Activated CD8-positive, alpha-beta T cell treated with anti-CD3 and anti-CD28 coated beads for 36 hours (primary cell): ENCODE results near the gene HRH1. TPM values are rescaled to one million over a fixed set of nuclear protein-coding genes. Genes with fewer than 3 reads are reported as not detected.

Source experiments
- ATAC-seq: fragments of 200-7000 bp; cut with Tn5 transposase; one replicate; pipeline ENCODE4 v1.10.0; 2021; ENCODE audit warnings: mild to moderate bottlenecking, moderate library complexity
- CTCF ChIA-PET: fragments of 350-600 bp; sonication (Branson Sonifier 250); formaldehyde crosslinking; loops from one replicate; lab custom pipeline; 2021; ENCODE audit warnings: antibody characterized with exemption; lab: Charles Lee
- POLR2A ChIA-PET: fragments of 350-600 bp; sonication (Branson Sonifier 250); formaldehyde crosslinking; loops from one replicate; lab custom pipeline; 2021; ENCODE audit warnings: antibody characterized with exemption; lab: Charles Lee
- DNase-seq: peaks from one replicate; pipeline ENCODE4 v3.0.0-alpha.2; 2020
- H3K27ac Mint-ChIP-seq: one replicate; pipeline ENCODE4 v1.8.0; 2021; ENCODE audit warnings: mild to moderate bottlenecking, mixed read lengths
- H3K27me3 Mint-ChIP-seq: one replicate; pipeline ENCODE4 v1.8.0; 2021; ENCODE audit warnings: mixed read lengths
- H3K36me3 Mint-ChIP-seq: one replicate; pipeline ENCODE4 v1.8.0; 2021; ENCODE audit warnings: low read depth, mixed read lengths
- H3K4me1 Mint-ChIP-seq: one replicate; pipeline ENCODE4 v1.8.0; 2021; ENCODE audit warnings: low read depth, mixed read lengths
- H3K4me3 Mint-ChIP-seq: one replicate; pipeline ENCODE4 v1.8.0; 2021; ENCODE audit warnings: mild to moderate bottlenecking, moderate library complexity, mixed read lengths
- H3K9me3 Mint-ChIP-seq: one replicate; pipeline ENCODE4 v1.8.0; 2021; ENCODE audit warnings: mixed read lengths
- intact Hi-C: fragments of 100-400 bp; cut with micrococcal nuclease; formaldehyde crosslinking; loops from one replicate; pipeline ENCODE4 v1.10.0; 2022
- total RNA-seq, 2 experiments: library from RNA; stranded (reverse); gene quantifications; one replicate each; pipeline ENCODE4 v1.2.3, GENCODE V29; 2021
- TF ChIP-seq, protein P1 (sequence below): fragments of 200-600 bp; IDR thresholded peaks from one replicate; pipeline ENCODE4 v1.8.0; 2022; ENCODE audit warnings: antibody characterized with exemption, mild to moderate bottlenecking

The HRH1 gene
- total RNA-seq, 2 experiments from 2014 or later = 0.34 to 0.59 TPM

DNA sequence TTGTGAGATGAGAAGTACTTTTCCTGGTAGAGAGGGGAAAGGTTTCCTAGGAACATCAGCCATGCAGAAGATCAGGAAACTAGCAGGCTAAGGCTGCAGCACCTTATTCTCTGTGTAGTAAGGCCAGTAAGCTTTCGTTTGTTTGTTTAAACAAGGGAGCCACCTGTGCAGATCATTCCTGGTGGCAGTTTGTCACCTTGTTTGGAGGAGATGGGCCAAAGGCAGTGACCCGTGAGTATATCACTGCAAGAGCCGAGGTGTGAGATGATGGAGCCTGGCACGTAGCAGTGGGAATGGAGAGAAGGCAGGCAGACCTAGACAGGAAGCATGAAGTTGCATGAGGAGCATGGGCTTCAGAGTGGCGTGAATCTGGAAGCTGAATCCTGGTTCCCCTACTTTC lies 137.5 kb downstream of the HRH1 start:
- Mint-ChIP-seq H3K4me3 (no peak overlapping the region), H3K36me3 (peaks cover 46% of the 10 kb centered on the region), H3K4me1 (peaks cover 56% of the 10 kb centered on the region), H3K27me3 (no peaks in the 10 kb centered on the region), H3K27ac (peak overlapping the region; percentile 89), H3K9me3 (no peaks in the 10 kb centered on the region)
- POLR2A ChIA-PET = interaction anchor here (1.2 to 2.1 kb wide), 3 partner anchors 19 to 96 kb away, joined by 3 to 7 read pairs (median 4); partner anchors contain the start of gene ATG7
- intact Hi-C loops = no loop called here
- TF ChIP-seq, protein P1, sequence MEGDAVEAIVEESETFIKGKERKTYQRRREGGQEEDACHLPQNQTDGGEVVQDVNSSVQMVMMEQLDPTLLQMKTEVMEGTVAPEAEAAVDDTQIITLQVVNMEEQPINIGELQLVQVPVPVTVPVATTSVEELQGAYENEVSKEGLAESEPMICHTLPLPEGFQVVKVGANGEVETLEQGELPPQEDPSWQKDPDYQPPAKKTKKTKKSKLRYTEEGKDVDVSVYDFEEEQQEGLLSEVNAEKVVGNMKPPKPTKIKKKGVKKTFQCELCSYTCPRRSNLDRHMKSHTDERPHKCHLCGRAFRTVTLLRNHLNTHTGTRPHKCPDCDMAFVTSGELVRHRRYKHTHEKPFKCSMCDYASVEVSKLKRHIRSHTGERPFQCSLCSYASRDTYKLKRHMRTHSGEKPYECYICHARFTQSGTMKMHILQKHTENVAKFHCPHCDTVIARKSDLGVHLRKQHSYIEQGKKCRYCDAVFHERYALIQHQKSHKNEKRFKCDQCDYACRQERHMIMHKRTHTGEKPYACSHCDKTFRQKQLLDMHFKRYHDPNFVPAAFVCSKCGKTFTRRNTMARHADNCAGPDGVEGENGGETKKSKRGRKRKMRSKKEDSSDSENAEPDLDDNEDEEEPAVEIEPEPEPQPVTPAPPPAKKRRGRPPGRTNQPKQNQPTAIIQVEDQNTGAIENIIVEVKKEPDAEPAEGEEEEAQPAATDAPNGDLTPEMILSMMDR = no peak
- CTCF ChIA-PET = interaction anchor here (1.4 to 2.2 kb wide), 4 partner anchors 30 to 55 kb away, joined by 3 to 11 read pairs (median 8); no protein-coding TSS in a partner anchor
- ATAC-seq = no peak
- DNase-seq = no peak

DNA sequence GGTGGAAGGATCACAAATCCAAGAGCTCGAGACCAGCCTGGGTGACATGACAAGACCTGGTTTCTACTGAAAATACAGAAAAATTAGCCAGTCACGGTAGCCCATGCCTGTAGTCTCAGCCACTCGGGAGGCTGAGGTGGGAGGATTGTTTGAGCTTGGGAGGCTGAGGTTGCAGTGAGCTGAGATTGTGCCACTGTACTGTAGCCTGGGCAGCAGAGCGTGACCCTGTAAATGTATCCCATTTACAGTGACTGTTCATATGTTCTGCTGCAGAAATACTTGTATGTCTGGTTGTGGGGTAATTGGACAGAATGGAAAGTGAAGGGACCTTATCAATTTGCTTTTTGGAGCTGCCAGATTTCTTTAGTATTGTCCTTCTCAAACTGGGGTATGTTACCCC lies 142.8 kb downstream of the HRH1 start:
- H3K27ac Mint-ChIP-seq = no peak overlapping the region
- ChIA-PET POLR2A (interaction anchor here (0.9 kb wide), 1 partner anchor 9 kb away, joined by 4 read pairs; no protein-coding TSS in a partner anchor), CTCF (interaction anchor here (1.1 to 1.4 kb wide), 3 partner anchors 9 to 60 kb away, joined by 3 to 4 read pairs (median 4); no protein-coding TSS in a partner anchor)
- TF ChIP-seq, protein P1 = no peak
- peaks cover 16% of the 10 kb centered on the region for H3K4me1 Mint-ChIP-seq
- ATAC-seq = no peak
- no peak overlapping the region for H3K4me3 Mint-ChIP-seq
- intact Hi-C loops = no loop called here
- peaks cover 36% of the 10 kb centered on the region for H3K36me3 Mint-ChIP-seq
- no peak for DNase-seq
- H3K9me3 Mint-ChIP-seq = no peaks in the 10 kb centered on the region
- no peaks in the 10 kb centered on the region for H3K27me3 Mint-ChIP-seq

DNA sequence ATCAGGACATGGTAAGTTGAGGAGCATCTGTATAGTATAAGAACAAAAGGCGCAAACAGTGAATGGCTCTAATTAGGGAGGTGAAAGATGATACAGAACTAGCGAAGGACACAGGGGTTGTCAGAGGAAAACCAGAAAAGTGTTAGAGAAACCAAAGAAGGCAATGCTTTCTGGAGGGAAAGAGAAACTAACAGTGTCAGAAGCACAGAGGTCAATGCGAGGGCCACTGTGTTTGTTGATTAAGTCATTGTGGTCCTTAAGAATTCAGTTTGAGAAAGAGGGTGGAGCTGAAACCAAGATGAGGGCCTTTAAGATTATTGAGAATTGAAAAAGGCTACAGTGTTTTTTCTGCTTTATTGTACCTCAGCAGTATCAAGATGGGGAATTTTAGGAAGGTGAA lies 146.7 kb downstream of the HRH1 start:
- no peaks in the 10 kb centered on the region for H3K9me3 Mint-ChIP-seq
- peaks cover 23% of the 10 kb centered on the region for H3K4me1 Mint-ChIP-seq
- intact Hi-C loops = no loop called here
- peak overlapping the region; percentile 59 for H3K27ac Mint-ChIP-seq
- peaks cover 55% of the 10 kb centered on the region for H3K36me3 Mint-ChIP-seq
- no peaks in the 10 kb centered on the region for H3K27me3 Mint-ChIP-seq
- ATAC-seq (peak; percentile 86), DNase-seq (peak; percentile 43)
- CTCF ChIA-PET = interaction anchor here (1.0 kb wide), 2 partner anchors 10 to 14 kb away, joined by 3 read pairs; no protein-coding TSS in a partner anchor
- TF ChIP-seq, protein P1 = no peak
- H3K4me3 Mint-ChIP-seq = no peak overlapping the region
- POLR2A ChIA-PET = interaction anchor here (1.1 kb wide), 1 partner anchor 10 kb away, joined by 3 read pairs; no protein-coding TSS in a partner anchor

DNA sequence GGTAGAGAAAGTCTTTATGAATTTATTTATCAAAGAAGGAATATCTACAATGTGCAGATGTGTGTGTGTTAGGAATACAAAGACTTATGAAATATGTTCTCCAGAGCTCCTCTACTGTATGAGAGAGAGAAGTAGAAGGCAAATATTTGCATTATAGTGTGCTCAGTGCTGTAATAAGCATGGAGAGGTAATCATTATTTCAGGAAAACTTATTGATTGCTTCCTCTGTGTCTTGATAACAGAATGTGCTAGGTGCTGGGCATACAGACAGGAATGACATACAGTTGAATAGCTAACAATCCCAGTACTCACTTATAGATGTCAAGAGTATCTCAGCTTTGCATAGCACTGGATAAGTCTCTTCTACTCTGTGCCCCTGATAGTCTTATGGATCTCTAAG lies 148.2 kb downstream of the HRH1 start:
- Mint-ChIP-seq H3K36me3 (peaks cover 65% of the 10 kb centered on the region), H3K27ac (no peak overlapping the region), H3K4me3 (no peak overlapping the region), H3K27me3 (no peaks in the 10 kb centered on the region), H3K9me3 (no peaks in the 10 kb centered on the region), H3K4me1 (peaks cover 37% of the 10 kb centered on the region)
- intact Hi-C loops = no loop called here
- ATAC-seq (no peak), DNase-seq (no peak)
- ChIA-PET POLR2A (no interaction called here), CTCF (no interaction called here)
- TF ChIP-seq, protein P1 = no peak

DNA sequence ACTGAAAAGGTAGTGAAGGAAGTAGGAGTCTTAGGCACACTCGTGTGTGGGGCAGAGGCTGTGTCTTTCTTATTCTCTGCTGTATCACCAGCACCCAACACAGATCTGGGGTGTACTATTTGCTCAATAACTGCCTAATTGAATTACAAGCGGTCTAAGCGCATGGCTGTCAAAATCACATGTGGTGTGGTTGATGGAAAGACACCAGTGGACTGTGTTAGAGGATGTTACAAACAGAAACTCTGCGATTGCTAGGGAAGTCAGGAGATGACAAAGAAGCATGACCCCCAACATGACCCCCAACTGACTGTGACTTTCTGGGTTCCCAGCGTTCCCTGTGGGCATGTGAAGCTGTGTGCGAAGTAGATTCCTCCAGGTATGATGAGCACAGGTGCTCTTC lies 149.9 kb downstream of the HRH1 start:
- Mint-ChIP-seq H3K36me3 (peaks cover 68% of the 10 kb centered on the region), H3K27ac (no peak overlapping the region), H3K27me3 (no peaks in the 10 kb centered on the region), H3K4me1 (peaks cover 39% of the 10 kb centered on the region), H3K4me3 (no peak overlapping the region), H3K9me3 (no peaks in the 10 kb centered on the region)
- ATAC-seq (no peak), DNase-seq (no peak)
- ChIA-PET CTCF (interaction anchor here (1.1 kb wide), 1 partner anchor 12 kb away, joined by 3 read pairs; no protein-coding TSS in a partner anchor), POLR2A (no interaction called here)
- TF ChIP-seq, protein P1 = no peak
- intact Hi-C loops = no loop called here
